GM12878 (cell line): ENCODE measurements around the gene CLEC20A. TPM values are rescaled to one million over a fixed set of nuclear protein-coding genes. Genes with fewer than 3 reads are reported as not detected.

Experiments used
- ATAC-seq: fragments of 200-7000 bp; cut with Tn5 transposase; 3 replicates; pipeline ENCODE4 v1.9.1; 2020; ENCODE audit warnings: mild to moderate bottlenecking, moderate library complexity
- BruUV-seq: library from RNA; stranded (reverse); fragments of 400-500 nt; replicated peaks from 2 replicates; lab custom pipeline; 2021; lab: Mats Ljungman, UMichigan
- CTCF ChIA-PET: fragments of 300-600 bp; sonication (Branson Sonifier 250); formaldehyde crosslinking; extraction: SDS; loops from one replicate; lab custom pipeline; 2021; ENCODE audit warnings: inconsistent platforms; lab: Yijun Ruan, JAX
- POLR2A ChIA-PET: fragments of 350-600 bp; formaldehyde crosslinking; extraction: SDS; loops from one replicate; lab custom pipeline; 2021; ENCODE audit warnings: inconsistent platforms; lab: Charles Lee
- RAD21 ChIA-PET: fragments of 300-600 bp; sonication (Branson Sonifier 250); formaldehyde crosslinking; loops from one replicate; lab custom pipeline; 2023; ENCODE audit warnings: antibody characterized with exemption; ENCODE audit not compliant: unreplicated experiment; lab: Charles Lee
- SMC1A ChIA-PET: fragments of 300-600 bp; sonication (Branson Sonifier 250); formaldehyde crosslinking; loops from one replicate; lab custom pipeline; 2023; ENCODE audit not compliant: unreplicated experiment, uncharacterized antibody; lab: Charles Lee
- DNase-seq: peaks from one replicate; pipeline ENCODE4 v3.0.0-alpha.2; 2011; ENCODE audit warnings: low read depth, low spot score
- FAIRE-seq: peaks from 3 replicates; lab custom pipeline; 2011; peaks lifted over from hg19 to GRCh38; lab: Jason Lieb, UNC
- H2AFZ ChIP-seq: 2 replicates; pipeline ENCODE4 v1.6.0; 2011; ENCODE audit warnings: low read depth, low read length, control low read depth; ENCODE audit not compliant: control insufficient read depth
- H3K27ac ChIP-seq: 2 replicates; pipeline ENCODE4 v1.5.1; 2011; ENCODE audit warnings: control low read depth; ENCODE audit not compliant: control insufficient read depth, insufficient read depth
- H3K27me3 ChIP-seq, 2 experiments: replicated peaks in 1 of 2; 2 replicates each; pipeline versions ENCODE4 v1.6.0 to v1.6.1; 2011; ENCODE audit warnings: low read length in 1 of 2; ENCODE audit not compliant: control insufficient read depth in 2 of 2, insufficient read depth in 2 of 2
- H3K36me3 ChIP-seq, 2 experiments: 2 replicates each; pipeline ENCODE4 v1.5.1; 2011; ENCODE audit warnings: low read length in 1 of 2; ENCODE audit not compliant: control insufficient read depth in 2 of 2, insufficient read depth in 2 of 2
- H3K4me1 ChIP-seq: 2 replicates; pipeline ENCODE4 v1.6.1; 2011; ENCODE audit warnings: mild to moderate bottlenecking, low read length, moderate library complexity, mixed read lengths; ENCODE audit not compliant: control insufficient read depth, insufficient read depth
- H3K4me2 ChIP-seq: 2 replicates; pipeline ENCODE4 v1.6.0; 2011; ENCODE audit warnings: control low read depth; ENCODE audit not compliant: control insufficient read depth, insufficient read depth
- H3K4me3 ChIP-seq: fragments of 200-600 bp; sonication (generic); 2 replicates; pipeline ENCODE4 v1.5.1; 2016
- H3K79me2 ChIP-seq: 2 replicates; pipeline ENCODE4 v1.6.0; 2011; ENCODE audit warnings: low read length; ENCODE audit not compliant: control insufficient read depth, insufficient read depth
- H3K9ac ChIP-seq: 2 replicates; pipeline ENCODE4 v1.8.0; 2011; ENCODE audit warnings: low read length, control low read depth, mixed read lengths; ENCODE audit not compliant: control insufficient read depth, insufficient read depth
- H3K9me3 ChIP-seq: replicated peaks from 3 replicates; pipeline ENCODE4 v1.5.1; 2011; ENCODE audit warnings: mild to moderate bottlenecking, low read length; ENCODE audit not compliant: control insufficient read depth, insufficient read depth
- H4K20me1 ChIP-seq: 2 replicates; pipeline ENCODE4 v1.6.0; 2011; ENCODE audit not compliant: control insufficient read depth, insufficient read depth
- EP300 ChIP-seq, 2 experiments: fragments of 150-350 bp in 1 of 2; IDR thresholded peaks; 2 replicates each; pipeline ENCODE4 v1.6.1; 2011 to 2012; ENCODE audit warnings: low read depth in 2 of 2, low read length in 2 of 2, borderline replicate concordance in 1 of 2, improper control_type of control experiment in 1 of 2, inconsistent platforms in 1 of 2; ENCODE audit not compliant: control insufficient read depth in 1 of 2
- JUNB ChIP-seq: IDR thresholded peaks from 2 replicates; pipeline ENCODE4 v1.6.1; 2016; ENCODE audit warnings: antibody characterized with exemption, mild to moderate bottlenecking
- MEF2B ChIP-seq: fragments of 450-650 bp; IDR thresholded peaks from 2 replicates; pipeline ENCODE4 v1.6.1; 2018; ENCODE audit warnings: mild to moderate bottlenecking, moderate library complexity; ENCODE audit not compliant: partially characterized antibody, poor library complexity, severe bottlenecking
- MXI1 ChIP-seq: fragments of 150-350 bp; IDR thresholded peaks from 2 replicates; pipeline ENCODE4 v1.6.1; 2011; ENCODE audit warnings: low read depth, mild to moderate bottlenecking, inconsistent platforms, low read length, improper control_type of control experiment
- RUNX3 ChIP-seq: IDR thresholded peaks from 2 replicates; pipeline ENCODE4 v1.6.1; 2012; ENCODE audit warnings: low read length, inconsistent platforms
- SIN3A ChIP-seq: IDR thresholded peaks from 2 replicates; pipeline ENCODE4 v1.6.1; 2012; ENCODE audit warnings: low read depth, low read length, improper control_type of control experiment
- SMAD1 ChIP-seq: fragments of 450-650 bp; IDR thresholded peaks from 2 replicates; pipeline ENCODE4 v1.6.1; 2018; ENCODE audit warnings: mild to moderate bottlenecking, low read depth; ENCODE audit not compliant: partially characterized antibody
- SP1 ChIP-seq: IDR thresholded peaks from one replicate; pipeline ENCODE4 v1.6.1; 2011; ENCODE audit warnings: low read depth, low read length
- YBX1 ChIP-seq: fragments of 450-650 bp; IDR thresholded peaks from 2 replicates; pipeline ENCODE4 v1.6.1; 2016; ENCODE audit warnings: antibody characterized with exemption
- YY1 ChIP-seq: IDR thresholded peaks from 2 replicates; pipeline ENCODE4 v1.6.1; 2011; ENCODE audit warnings: low read depth, mild to moderate bottlenecking, low read length
- ZBED1 ChIP-seq: IDR thresholded peaks from 2 replicates; pipeline ENCODE4 v1.6.1; 2016; ENCODE audit warnings: borderline replicate concordance
- ZNF384 ChIP-seq: IDR thresholded peaks from 2 replicates; pipeline ENCODE4 v1.6.1; 2012; ENCODE audit warnings: low read depth, mild to moderate bottlenecking, low read length, improper control_type of control experiment, borderline replicate concordance
- WGBS: methylation state at CpG from one replicate; pipeline ENCODE4 v1.1.6; 2016; ENCODE audit warnings: low lambda C conversion rate; ENCODE audit not compliant: insufficient replicate concordance, insufficient coverage; ENCODE audit errors: missing lambda C conversion rate; 5-methylcytosine and 5-hydroxymethylcytosine counted together
- in situ Hi-C: fragments of 300-500 bp; cut with MboI; formaldehyde crosslinking; loops from 9 replicates; pipeline ENCODE4 v1.14.3; 2018; ENCODE audit warnings: mixed read lengths
- intact Hi-C: fragments of 100-400 bp; cut with micrococcal nuclease; formaldehyde crosslinking; loops from one replicate; pipeline ENCODE4 v1.14.2; 2022; ENCODE audit not compliant: unreplicated experiment
- polyA plus RNA-seq, 11 experiments: library from polyadenylated mRNA; depleted of rRNA in 4 of 11; unstranded in 6 of 11; stranded (reverse) in 5 of 11; fragments of >200 nt; fragmentation: Nextera tagmentation in 4 of 11; fragmentation: Illumina TruSeq in 1 of 11; extraction: Ambion mirVana in 4 of 11; extraction: Trizol in 1 of 11; gene quantifications; 1 replicate in 1 of 11; 2 replicates in 10 of 11; pipeline versions ENCODE4 v1.2.1 to v1.2.3, GENCODE V29; 2011 to 2016; ENCODE audit warnings: inconsistent platforms in 2 of 11, missing spikeins in 2 of 11, low read depth in 1 of 11
- total RNA-seq, 4 experiments: library from RNA; depleted of rRNA in 3 of 4; stranded (reverse); fragments of >200 nt in 3 of 4; fragmentation: Illumina TruSeq in 1 of 4; extraction: Trizol in 1 of 4; gene quantifications; 2 replicates each; pipeline versions ENCODE4 v1.2.1 to v1.2.3, GENCODE V29; 2013 to 2021
- TF ChIP-seq, protein P1 (sequence below): fragments of 450-650 bp; IDR thresholded peaks from 2 replicates; pipeline ENCODE4 v1.6.1; 2017; ENCODE audit warnings: mild to moderate bottlenecking
- TF ChIP-seq, protein P2 (sequence below): IDR thresholded peaks from 2 replicates; pipeline ENCODE4 v1.6.1; 2012; ENCODE audit warnings: low read depth, low read length, improper control_type of control experiment
- TF ChIP-seq, protein P3 (sequence below): fragments of 450-650 bp; IDR thresholded peaks from 2 replicates; pipeline ENCODE4 v1.6.1; 2018; ENCODE audit warnings: mild to moderate bottlenecking, low read depth, moderate library complexity; ENCODE audit not compliant: partially characterized antibody
- TF ChIP-seq, protein P4 (sequence below): fragments of 450-650 bp; formaldehyde crosslinking; IDR thresholded peaks from 2 replicates; pipeline ENCODE4 v1.4.0; 2022; ENCODE audit warnings: mild to moderate bottlenecking, moderate library complexity

CLEC20A gene
- total and polyA plus RNA-seq, 10 of the 15 experiments (the other 5 are each of a cell fraction or from before 2014, with no cell fraction given), result not detected

DNA sequence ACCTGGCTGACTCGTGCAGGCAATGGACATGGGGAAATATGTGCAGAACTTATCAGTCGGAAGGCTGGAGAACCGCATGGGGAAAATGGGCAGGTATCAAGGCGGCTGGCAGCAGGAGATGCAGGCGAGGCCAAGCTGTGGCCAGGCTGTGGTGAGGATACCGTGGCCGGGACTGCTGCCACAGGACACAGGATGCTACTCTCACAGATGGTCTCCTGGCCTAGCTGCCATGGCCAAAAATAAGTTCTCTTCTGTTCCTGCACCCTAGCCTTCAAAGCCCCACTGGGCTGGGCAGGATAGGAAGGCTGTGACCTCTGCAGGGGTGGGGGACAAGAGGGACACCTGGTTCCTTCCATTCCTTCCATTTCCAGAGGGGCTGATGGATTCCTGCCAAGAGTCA, 42.5 kb upstream of the CLEC20A start:
- Histone ChIP-seq H3K36me3 (no peaks in the 10 kb centered on the region), H3K9me3 (no peaks in the 10 kb centered on the region), H3K79me2 (no peaks in the 10 kb centered on the region), H4K20me1 (no peaks in the 10 kb centered on the region), H3K27ac (no peak overlapping the region), H3K4me3 (no peak overlapping the region), H3K4me2 (no peak overlapping the region), H2AFZ (no peak overlapping the region), H3K9ac (no peak overlapping the region), H3K4me1 (peaks cover 7% of the 10 kb centered on the region; the same call in 1 of the 2 replicates), H3K27me3 (no peaks in the 10 kb centered on the region)
- BruUV-seq, result no TSS peak
- in situ Hi-C loops, result loop anchor here (25.0 kb wide), 1 partner anchor 223 kb away; no protein-coding TSS in a partner anchor
- ChIA-PET POLR2A (no interaction called here), SMC1A (interaction anchor here (1.7 to 12.6 kb wide), 2 partner anchors 214 to 465 kb away, joined by 4 to 166 read pairs; no protein-coding TSS in a partner anchor), RAD21 (interaction anchor here (9.5 kb wide), 1 partner anchor 214 kb away, joined by 200 read pairs; no protein-coding TSS in a partner anchor), CTCF (interaction anchor here (1.8 to 15.3 kb wide), 3 partner anchors 214 to 464 kb away, joined by 4 to 283 read pairs (median 83); no protein-coding TSS in a partner anchor)
- 29% methylated on average over 7 of the region's 7 CpGs for WGBS
- ATAC-seq (no peak), DNase-seq (no peak), FAIRE-seq (no peak)
- intact Hi-C loops, result no loop called here
- TF ChIP-seq MEF2B (no peak), SMAD1 (no peak), MXI1 (no peak), EP300 (IDR thresholded peaks at IDR 0.05; ENCODE audit: borderline replicate concordance in 1 of 2, control insufficient read depth in 1 of 2, low read depth in 2 of 2, low read length in 2 of 2) (no peak), ZBED1 (no peak), RUNX3 (no peak), YY1 (no peak), ZNF384 (no peak), SP1 (no peak), SIN3A (no peak), JUNB (no peak), YBX1 (no peak)
- TF ChIP-seq, protein P1, sequence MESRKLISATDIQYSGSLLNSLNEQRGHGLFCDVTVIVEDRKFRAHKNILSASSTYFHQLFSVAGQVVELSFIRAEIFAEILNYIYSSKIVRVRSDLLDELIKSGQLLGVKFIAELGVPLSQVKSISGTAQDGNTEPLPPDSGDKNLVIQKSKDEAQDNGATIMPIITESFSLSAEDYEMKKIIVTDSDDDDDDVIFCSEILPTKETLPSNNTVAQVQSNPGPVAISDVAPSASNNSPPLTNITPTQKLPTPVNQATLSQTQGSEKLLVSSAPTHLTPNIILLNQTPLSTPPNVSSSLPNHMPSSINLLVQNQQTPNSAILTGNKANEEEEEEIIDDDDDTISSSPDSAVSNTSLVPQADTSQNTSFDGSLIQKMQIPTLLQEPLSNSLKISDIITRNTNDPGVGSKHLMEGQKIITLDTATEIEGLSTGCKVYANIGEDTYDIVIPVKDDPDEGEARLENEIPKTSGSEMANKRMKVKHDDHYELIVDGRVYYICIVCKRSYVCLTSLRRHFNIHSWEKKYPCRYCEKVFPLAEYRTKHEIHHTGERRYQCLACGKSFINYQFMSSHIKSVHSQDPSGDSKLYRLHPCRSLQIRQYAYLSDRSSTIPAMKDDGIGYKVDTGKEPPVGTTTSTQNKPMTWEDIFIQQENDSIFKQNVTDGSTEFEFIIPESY, result no peak
- TF ChIP-seq, protein P2, sequence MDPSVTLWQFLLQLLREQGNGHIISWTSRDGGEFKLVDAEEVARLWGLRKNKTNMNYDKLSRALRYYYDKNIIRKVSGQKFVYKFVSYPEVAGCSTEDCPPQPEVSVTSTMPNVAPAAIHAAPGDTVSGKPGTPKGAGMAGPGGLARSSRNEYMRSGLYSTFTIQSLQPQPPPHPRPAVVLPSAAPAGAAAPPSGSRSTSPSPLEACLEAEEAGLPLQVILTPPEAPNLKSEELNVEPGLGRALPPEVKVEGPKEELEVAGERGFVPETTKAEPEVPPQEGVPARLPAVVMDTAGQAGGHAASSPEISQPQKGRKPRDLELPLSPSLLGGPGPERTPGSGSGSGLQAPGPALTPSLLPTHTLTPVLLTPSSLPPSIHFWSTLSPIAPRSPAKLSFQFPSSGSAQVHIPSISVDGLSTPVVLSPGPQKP, result no peak
- TF ChIP-seq, protein P3, sequence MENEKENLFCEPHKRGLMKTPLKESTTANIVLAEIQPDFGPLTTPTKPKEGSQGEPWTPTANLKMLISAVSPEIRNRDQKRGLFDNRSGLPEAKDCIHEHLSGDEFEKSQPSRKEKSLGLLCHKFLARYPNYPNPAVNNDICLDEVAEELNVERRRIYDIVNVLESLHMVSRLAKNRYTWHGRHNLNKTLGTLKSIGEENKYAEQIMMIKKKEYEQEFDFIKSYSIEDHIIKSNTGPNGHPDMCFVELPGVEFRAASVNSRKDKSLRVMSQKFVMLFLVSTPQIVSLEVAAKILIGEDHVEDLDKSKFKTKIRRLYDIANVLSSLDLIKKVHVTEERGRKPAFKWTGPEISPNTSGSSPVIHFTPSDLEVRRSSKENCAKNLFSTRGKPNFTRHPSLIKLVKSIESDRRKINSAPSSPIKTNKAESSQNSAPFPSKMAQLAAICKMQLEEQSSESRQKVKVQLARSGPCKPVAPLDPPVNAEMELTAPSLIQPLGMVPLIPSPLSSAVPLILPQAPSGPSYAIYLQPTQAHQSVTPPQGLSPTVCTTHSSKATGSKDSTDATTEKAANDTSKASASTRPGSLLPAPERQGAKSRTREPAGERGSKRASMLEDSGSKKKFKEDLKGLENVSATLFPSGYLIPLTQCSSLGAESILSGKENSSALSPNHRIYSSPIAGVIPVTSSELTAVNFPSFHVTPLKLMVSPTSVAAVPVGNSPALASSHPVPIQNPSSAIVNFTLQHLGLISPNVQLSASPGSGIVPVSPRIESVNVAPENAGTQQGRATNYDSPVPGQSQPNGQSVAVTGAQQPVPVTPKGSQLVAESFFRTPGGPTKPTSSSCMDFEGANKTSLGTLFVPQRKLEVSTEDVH, result no peak
- TF ChIP-seq, protein P4, sequence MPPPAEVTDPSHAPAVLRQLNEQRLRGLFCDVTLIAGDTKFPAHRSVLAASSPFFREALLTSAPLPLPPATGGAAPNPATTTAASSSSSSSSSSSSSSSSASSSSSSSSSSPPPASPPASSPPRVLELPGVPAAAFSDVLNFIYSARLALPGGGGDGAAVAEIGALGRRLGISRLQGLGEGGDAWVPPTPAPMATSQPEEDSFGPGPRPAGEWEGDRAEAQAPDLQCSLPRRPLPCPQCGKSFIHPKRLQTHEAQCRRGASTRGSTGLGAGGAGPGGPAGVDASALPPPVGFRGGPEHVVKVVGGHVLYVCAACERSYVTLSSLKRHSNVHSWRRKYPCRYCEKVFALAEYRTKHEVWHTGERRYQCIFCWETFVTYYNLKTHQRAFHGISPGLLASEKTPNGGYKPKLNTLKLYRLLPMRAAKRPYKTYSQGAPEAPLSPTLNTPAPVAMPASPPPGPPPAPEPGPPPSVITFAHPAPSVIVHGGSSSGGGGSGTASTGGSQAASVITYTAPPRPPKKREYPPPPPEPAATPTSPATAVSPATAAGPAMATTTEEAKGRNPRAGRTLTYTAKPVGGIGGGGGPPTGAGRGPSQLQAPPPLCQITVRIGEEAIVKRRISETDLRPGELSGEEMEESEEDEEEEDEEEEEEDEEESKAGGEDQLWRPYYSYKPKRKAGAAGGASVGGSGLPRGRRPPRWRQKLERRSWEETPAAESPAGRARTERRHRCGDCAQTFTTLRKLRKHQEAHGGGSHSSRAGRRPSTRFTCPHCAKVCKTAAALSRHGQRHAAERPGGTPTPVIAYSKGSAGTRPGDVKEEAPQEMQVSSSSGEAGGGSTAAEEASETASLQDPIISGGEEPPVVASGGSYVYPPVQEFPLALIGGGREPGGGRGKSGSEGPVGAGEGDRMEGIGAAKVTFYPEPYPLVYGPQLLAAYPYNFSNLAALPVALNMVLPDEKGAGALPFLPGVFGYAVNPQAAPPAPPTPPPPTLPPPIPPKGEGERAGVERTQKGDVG (CRISPR knock-in tag), result no peak
